Dendritic cell treated with granulocyte-macrophage colony-stimulating factor and Interleukin-4, amounts not matched to agents 40 ng/mL and 50 ng/mL, for 4 days (primary cell): Measurements from ENCODE around the gene TBC1D32.
"Not testable (repeated sequence)": the region's sequence is repeated elsewhere in the genome, so short reads cannot be mapped to it uniquely, and the experiment has no call there.

ENCODE experiments used
- H3K27ac Mint-ChIP-seq: one replicate; pipeline ENCODE4 v1.8.0; 2022; ENCODE audit warnings: mild to moderate bottlenecking, mixed read lengths
- H3K27me3 Mint-ChIP-seq: one replicate; pipeline ENCODE4 v1.8.0; 2022; ENCODE audit warnings: mild to moderate bottlenecking, mixed read lengths
- H3K36me3 Mint-ChIP-seq: one replicate; pipeline ENCODE4 v1.8.0; 2022; ENCODE audit warnings: low read depth, mixed read lengths
- H3K4me1 Mint-ChIP-seq: one replicate; pipeline ENCODE4 v1.8.0; 2022; ENCODE audit warnings: low read depth, mixed read lengths
- H3K4me3 Mint-ChIP-seq: one replicate; pipeline ENCODE4 v1.8.0; 2022; ENCODE audit warnings: mild to moderate bottlenecking, moderate library complexity, mixed read lengths
- H3K9me3 Mint-ChIP-seq: one replicate; pipeline ENCODE4 v1.8.0; 2022; ENCODE audit warnings: mixed read lengths
- intact Hi-C: fragments of 100-400 bp; cut with micrococcal nuclease; formaldehyde crosslinking; loops from one replicate; pipeline ENCODE4 v1.15.0; 2022

Gene TBC1D32

GRCh38 chr6:121222656-121223055, 111.6 kb downstream of the TBC1D32 start:
- H3K9me3 Mint-ChIP-seq: peaks cover 16% of the 10 kb centered on the region
- H3K27me3 Mint-ChIP-seq: no peaks in the 10 kb centered on the region
- intact Hi-C loops: no loop called here
- no peak overlapping the region for H3K4me3 Mint-ChIP-seq
- H3K36me3 Mint-ChIP-seq: no peaks in the 10 kb centered on the region
- H3K4me1 Mint-ChIP-seq: no peaks in the 10 kb centered on the region
- H3K27ac Mint-ChIP-seq: no peak overlapping the region

DNA sequence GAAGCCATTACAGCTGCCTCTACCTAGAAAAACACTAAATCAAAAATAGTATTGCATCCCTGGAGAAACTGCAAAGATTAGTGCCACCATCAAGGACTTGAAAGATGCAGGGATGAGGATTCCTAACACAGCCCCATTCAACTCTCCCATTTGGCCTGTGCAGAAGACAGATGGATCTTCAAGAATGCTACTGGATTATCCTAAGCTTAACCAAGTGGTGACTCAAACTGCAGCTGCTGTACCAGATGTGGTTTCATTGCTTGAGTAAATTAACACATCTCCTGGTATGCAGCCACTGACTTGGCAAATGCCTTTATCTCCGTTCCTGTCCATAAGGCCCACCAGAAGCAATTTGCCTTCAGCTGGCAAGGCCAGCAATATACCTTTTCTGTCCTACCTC, 117.4 kb downstream of the TBC1D32 start:
- no peaks in the 10 kb centered on the region for H3K36me3 Mint-ChIP-seq
- H3K27me3 Mint-ChIP-seq: no peaks in the 10 kb centered on the region
- H3K4me3 Mint-ChIP-seq: no peak overlapping the region
- H3K9me3 Mint-ChIP-seq: peaks cover 65% of the 10 kb centered on the region
- no peaks in the 10 kb centered on the region for H3K4me1 Mint-ChIP-seq
- intact Hi-C loops: no loop called here
- H3K27ac Mint-ChIP-seq: no peak overlapping the region

DNA sequence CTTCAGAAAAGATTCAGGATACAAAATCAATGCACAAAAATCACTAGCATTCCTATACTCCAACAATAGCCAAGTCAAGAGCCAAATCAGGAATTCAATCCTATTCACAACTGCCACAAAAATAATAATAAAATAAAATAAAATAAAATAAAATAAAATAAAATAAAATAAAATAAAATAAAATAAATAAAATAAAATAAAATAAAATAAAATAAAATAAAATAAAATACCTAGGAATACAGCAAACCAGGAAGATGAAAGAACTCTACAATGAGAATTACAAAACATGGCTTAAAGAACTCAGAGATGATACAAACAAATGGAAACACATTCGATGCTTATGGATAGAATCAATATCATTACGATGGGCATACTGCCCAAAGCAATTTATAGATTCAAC, 120.9 kb downstream of the TBC1D32 start:
- H3K27ac Mint-ChIP-seq, H3K27me3 Mint-ChIP-seq, H3K36me3 Mint-ChIP-seq, intact Hi-C loops, H3K4me1 Mint-ChIP-seq, H3K4me3 Mint-ChIP-seq: not testable (repeated sequence)
- peaks cover 68% of the 10 kb centered on the region for H3K9me3 Mint-ChIP-seq

DNA sequence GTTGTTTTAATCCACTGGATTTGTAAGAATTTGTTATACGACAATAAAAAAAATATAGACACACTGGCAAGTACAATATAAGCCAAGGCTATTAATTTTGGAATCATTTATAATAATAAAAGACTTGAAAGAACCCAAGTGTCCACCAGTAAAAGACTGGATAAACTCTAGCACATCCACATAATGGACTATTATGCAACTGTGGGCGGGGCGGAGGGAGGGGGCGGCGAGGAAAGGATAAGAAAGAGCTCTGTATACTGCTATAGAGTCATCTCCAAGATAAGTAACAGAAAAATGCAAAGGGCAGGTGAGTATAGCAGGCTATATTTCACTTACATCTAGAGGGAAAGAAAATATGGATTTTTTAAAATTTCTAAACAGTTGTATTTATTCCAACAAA, 123.3 kb downstream of the TBC1D32 start:
- no peaks in the 10 kb centered on the region for H3K27me3 Mint-ChIP-seq

DNA sequence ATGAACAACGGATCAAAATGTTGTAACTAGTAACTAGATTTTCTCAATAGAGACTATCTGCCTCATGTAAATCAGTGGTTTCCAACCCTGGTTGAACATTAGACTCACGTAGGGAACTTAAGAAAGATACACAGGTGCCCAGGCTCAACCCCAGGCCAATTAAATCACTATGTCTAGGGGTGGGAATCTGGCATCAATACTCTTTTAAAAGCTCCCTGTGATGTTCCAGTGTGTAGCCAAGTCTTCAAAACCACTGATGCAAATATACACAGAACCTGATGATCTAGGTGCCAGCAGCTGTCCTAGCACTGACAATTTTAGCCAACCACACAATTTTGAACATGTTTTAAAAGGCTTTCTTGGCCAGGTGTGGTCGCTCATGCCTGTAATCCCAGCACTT, 128.7 kb downstream of the TBC1D32 start:
- Mint-ChIP-seq H3K27ac (no peak overlapping the region), H3K27me3 (no peaks in the 10 kb centered on the region), H3K9me3 (peaks cover 11% of the 10 kb centered on the region), H3K4me1 (no peaks in the 10 kb centered on the region), H3K36me3 (no peaks in the 10 kb centered on the region), H3K4me3 (no peak overlapping the region)
- intact Hi-C loops: no loop called here

More for the DNA sequence above, 123.3 kb downstream of the TBC1D32 start:
- Mint-ChIP-seq H3K4me3 (no peak overlapping the region), H3K4me1 (no peaks in the 10 kb centered on the region), H3K9me3 (peaks cover 57% of the 10 kb centered on the region), H3K36me3 (no peaks in the 10 kb centered on the region), H3K27ac (no peak overlapping the region)
- intact Hi-C loops: no loop called here

GRCh38 chr6:121201105-121201504, 133.2 kb downstream of the TBC1D32 start:
- H3K4me3 Mint-ChIP-seq: no peak overlapping the region
- no peaks in the 10 kb centered on the region for H3K4me1 Mint-ChIP-seq
- intact Hi-C loops: no loop called here
- peaks cover under 1% of the 10 kb centered on the region for H3K9me3 Mint-ChIP-seq
- H3K36me3 Mint-ChIP-seq: no peaks in the 10 kb centered on the region
- no peak overlapping the region for H3K27ac Mint-ChIP-seq
- no peaks in the 10 kb centered on the region for H3K27me3 Mint-ChIP-seq

GRCh38 chr6:121196042-121196441, 138.2 kb downstream of the TBC1D32 start:
- H3K27ac Mint-ChIP-seq, H3K27me3 Mint-ChIP-seq, intact Hi-C loops, H3K9me3 Mint-ChIP-seq, H3K36me3 Mint-ChIP-seq, H3K4me1 Mint-ChIP-seq, H3K4me3 Mint-ChIP-seq: not testable (repeated sequence)

- Mint-ChIP-seq H3K36me3 (no peaks in the 10 kb centered on the region), H3K4me3 (no peak overlapping the region), H3K9me3 (no peaks in the 10 kb centered on the region), H3K27me3 (no peaks in the 10 kb centered on the region), H3K27ac (no peak overlapping the region), H3K4me1 (no peaks in the 10 kb centered on the region)
- intact Hi-C loops: no loop called here
Observed at GRCh38 chr6:121190122-121190521, 144.2 kb downstream of the TBC1D32 start.

DNA sequence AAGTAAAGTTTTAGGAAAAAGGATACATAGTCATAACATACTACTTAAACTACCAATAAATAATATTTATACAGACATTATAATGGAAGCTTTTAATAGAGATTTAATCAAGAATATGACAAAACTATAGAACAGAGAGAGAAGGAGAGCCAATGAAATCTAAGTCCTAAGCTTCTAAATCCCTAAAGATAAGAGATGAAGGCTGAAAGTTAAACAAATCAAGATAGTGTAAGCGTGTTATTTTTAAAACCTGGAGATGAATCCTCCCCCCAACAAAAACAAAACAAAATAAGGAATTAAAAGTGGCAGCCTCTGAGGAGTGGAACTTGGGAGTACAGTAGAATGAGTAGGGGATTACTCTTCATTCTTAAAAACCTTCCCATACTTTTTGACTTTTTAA, 145.9 kb downstream of the TBC1D32 start:
- H3K36me3 Mint-ChIP-seq: no peaks in the 10 kb centered on the region
- no peaks in the 10 kb centered on the region for H3K4me1 Mint-ChIP-seq
- intact Hi-C loops: no loop called here
- H3K9me3 Mint-ChIP-seq: no peaks in the 10 kb centered on the region
- H3K27ac Mint-ChIP-seq: no peak overlapping the region
- no peaks in the 10 kb centered on the region for H3K27me3 Mint-ChIP-seq
- no peak overlapping the region for H3K4me3 Mint-ChIP-seq

- H3K27me3 Mint-ChIP-seq: no peaks in the 10 kb centered on the region
- H3K4me3 Mint-ChIP-seq: no peak overlapping the region
- H3K27ac Mint-ChIP-seq: no peak overlapping the region
- no peaks in the 10 kb centered on the region for H3K9me3 Mint-ChIP-seq
- intact Hi-C loops: no loop called here
- H3K36me3 Mint-ChIP-seq: no peaks in the 10 kb centered on the region
- no peaks in the 10 kb centered on the region for H3K4me1 Mint-ChIP-seq
Observed at GRCh38 chr6:121187833-121188200, 146.5 kb downstream of the TBC1D32 start.

- H3K27me3 Mint-ChIP-seq: no peaks in the 10 kb centered on the region
- no peak overlapping the region for H3K4me3 Mint-ChIP-seq
- intact Hi-C loops: no loop called here
- no peaks in the 10 kb centered on the region for H3K4me1 Mint-ChIP-seq
- H3K36me3 Mint-ChIP-seq: no peaks in the 10 kb centered on the region
- no peak overlapping the region for H3K27ac Mint-ChIP-seq
- no peaks in the 10 kb centered on the region for H3K9me3 Mint-ChIP-seq
Observed at GRCh38 chr6:121187200-121187832, 147.0 kb downstream of the TBC1D32 start.

- intact Hi-C loops: no loop called here
- Mint-ChIP-seq H3K4me1 (no peaks in the 10 kb centered on the region), H3K9me3 (peaks cover 16% of the 10 kb centered on the region), H3K27me3 (no peaks in the 10 kb centered on the region), H3K36me3 (no peaks in the 10 kb centered on the region), H3K27ac (no peak overlapping the region), H3K4me3 (no peak overlapping the region)
Observed at GRCh38 chr6:121183742-121184141, 150.5 kb downstream of the TBC1D32 start.

GRCh38 chr6:121175827-121176226, 158.5 kb downstream of the TBC1D32 start:
- Mint-ChIP-seq H3K27me3 (no peaks in the 10 kb centered on the region), H3K36me3 (no peaks in the 10 kb centered on the region), H3K4me1 (no peaks in the 10 kb centered on the region), H3K9me3 (peaks cover 15% of the 10 kb centered on the region), H3K4me3 (no peak overlapping the region), H3K27ac (no peak overlapping the region)
- intact Hi-C loops: no loop called here

DNA sequence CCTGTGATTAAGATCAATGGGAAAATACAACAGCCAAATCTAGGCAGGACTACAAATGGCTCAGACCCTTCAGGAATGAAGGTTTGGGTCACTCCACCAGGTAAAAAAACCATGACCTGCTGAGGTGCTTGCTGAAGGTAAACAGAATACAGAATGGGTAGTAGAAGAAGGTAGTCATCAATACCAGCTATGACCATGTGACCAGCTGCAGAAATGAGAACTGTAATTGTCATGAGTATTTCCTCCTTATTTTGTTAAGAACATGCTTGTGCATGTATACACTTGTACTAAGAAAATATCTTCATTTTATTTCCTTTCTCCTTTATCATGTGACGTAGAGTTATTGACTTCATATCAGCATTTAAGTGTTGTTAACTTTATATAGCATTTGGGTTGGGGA, 161.8 kb downstream of the TBC1D32 start:
- H3K27ac Mint-ChIP-seq, H3K4me3 Mint-ChIP-seq, H3K4me1 Mint-ChIP-seq, intact Hi-C loops, H3K36me3 Mint-ChIP-seq, H3K9me3 Mint-ChIP-seq, H3K27me3 Mint-ChIP-seq: not testable (repeated sequence)

- intact Hi-C loops: no loop called here
- Mint-ChIP-seq H3K36me3 (no peaks in the 10 kb centered on the region), H3K4me1 (no peaks in the 10 kb centered on the region), H3K27ac (no peak overlapping the region), H3K9me3 (no peaks in the 10 kb centered on the region), H3K27me3 (no peaks in the 10 kb centered on the region), H3K4me3 (no peak overlapping the region)
Observed at GRCh38 chr6:121171879-121172278, 162.4 kb downstream of the TBC1D32 start.
